DND-41 (cell line): Measurements from ENCODE around the gene SORCS1.

Source experiments
- CTCF ChIP-seq: IDR thresholded peaks from 2 replicates; pipeline ENCODE4 v1.5.1; 2012; ENCODE audit warnings: borderline replicate concordance, low read length, moderate library complexity, mild to moderate bottlenecking; ENCODE audit not compliant: poor library complexity, severe bottlenecking; ENCODE audit errors: extremely low read depth
- EZH2 ChIP-seq: IDR thresholded peaks from 3 replicates; pipeline ENCODE4 v1.6.1; 2012; ENCODE audit warnings: borderline replicate concordance, low read depth, mild to moderate bottlenecking, moderate library complexity, low read length, inconsistent platforms; ENCODE audit not compliant: severe bottlenecking

DNA sequence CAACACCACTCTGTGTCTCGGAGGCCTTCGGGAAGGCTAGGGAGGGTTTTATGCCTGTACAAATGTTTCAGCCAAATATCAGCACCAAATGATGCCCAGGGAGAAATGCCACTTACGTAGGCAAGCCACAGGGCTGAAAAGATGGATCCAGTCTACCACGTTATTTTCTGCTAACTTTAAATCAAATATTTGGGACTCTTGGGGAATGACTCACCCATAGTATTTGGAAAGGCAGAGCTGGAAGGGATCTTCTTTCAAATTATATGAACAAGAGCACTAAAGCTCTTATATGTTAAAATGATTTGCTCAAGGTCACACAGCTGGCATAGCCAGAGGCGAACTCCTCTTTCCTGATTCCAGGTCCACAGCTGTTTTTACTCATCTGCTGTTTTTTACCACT lies 591.4 kb downstream of the SORCS1 start:
- TF ChIP-seq CTCF, result no peak
- no peak for TF ChIP-seq EZH2
